HCT116 (cell line): ENCODE measurements around the gene MAPK10. TPM values are rescaled to one million over a fixed set of nuclear protein-coding genes. Genes with fewer than 3 reads are reported as not detected.

Experiments used
- ATAC-seq: fragments of 200-7000 bp; cut with Tn5 transposase; 2 replicates; pipeline ENCODE4 v1.9.1; 2020; ENCODE audit warnings: mild to moderate bottlenecking, moderate library complexity
- BruUV-seq: library from RNA; stranded (reverse); fragments of 400-500 nt; replicated peaks from 2 replicates; lab custom pipeline; 2021; lab: Mats Ljungman, UMichigan
- CTCF ChIA-PET: fragments of 300-600 bp; sonication (Branson Sonifier 250); formaldehyde crosslinking; loops from one replicate; lab custom pipeline; 2021; ENCODE audit warnings: antibody characterized with exemption; lab: Charles Lee
- POLR2A ChIA-PET: fragments of 300-600, 350-600 bp; sonication (Branson Sonifier 250); formaldehyde crosslinking; loops from one replicate; lab custom pipeline; 2021; ENCODE audit warnings: antibody characterized with exemption; lab: Charles Lee
- RAD21 ChIA-PET, 2 experiments: fragments of 300-600 bp; sonication (Branson Sonifier 250); formaldehyde crosslinking; loops; one replicate each; lab custom pipeline; 2023; ENCODE audit warnings: low total read pairs in 2 of 2; ENCODE audit not compliant: uncharacterized antibody in 2 of 2, unreplicated experiment in 2 of 2, low non-redundant PET in 1 of 2; lab: Charles Lee
- DNase-seq: peaks from one replicate; pipeline ENCODE4 v3.0.0-alpha.2; 2010; ENCODE audit warnings: low read depth, low spot score
- H2AFZ ChIP-seq: fragments of 200-600 bp; shearing (Covaris generic), sonication (generic); 2 replicates; pipeline ENCODE4 v1.6.1; 2017; ENCODE audit warnings: low read depth, mixed run types, mixed read lengths, antibody characterized with exemption, low read length; ENCODE audit not compliant: poor library complexity, severe bottlenecking
- H3K27ac ChIP-seq: 2 replicates; pipeline ENCODE4 v1.5.1; 2012; ENCODE audit warnings: low read depth, low read length
- H3K27me3 ChIP-seq: fragments of 200-600 bp; sonication (generic); 2 replicates; pipeline ENCODE4 v1.6.1; 2016; ENCODE audit warnings: mixed run types, low read length, mixed read lengths; ENCODE audit not compliant: insufficient read depth
- H3K36me3 ChIP-seq, 2 experiments: fragments of 200-500 bp in 1 of 2; fragments of 200-600 bp in 1 of 2; sonication (Bioruptor generic) in 1 of 2; sonication (generic) in 1 of 2; 2 replicates each; pipeline versions ENCODE4 v1.5.1 to v1.6.1; 2014 to 2016; ENCODE audit warnings: low read length in 2 of 2, inconsistent platforms in 1 of 2, mixed read lengths in 1 of 2, mixed run types in 1 of 2; ENCODE audit not compliant: insufficient read depth in 2 of 2, control insufficient read depth in 1 of 2
- H3K4me1 ChIP-seq, 2 experiments: fragments of 200-600 bp in 1 of 2; sonication (generic) in 1 of 2; 2 replicates each; pipeline versions ENCODE4 v1.5.1 to v1.6.1; 2012 to 2017; ENCODE audit warnings: low read length in 2 of 2, inconsistent platforms in 1 of 2, mild to moderate bottlenecking in 1 of 2, mixed read lengths in 1 of 2, mixed run types in 1 of 2, moderate library complexity in 1 of 2; ENCODE audit not compliant: insufficient read depth in 2 of 2, control insufficient read depth in 1 of 2
- H3K4me2 ChIP-seq: fragments of 200-600 bp; sonication (generic); 2 replicates; pipeline ENCODE4 v1.6.1; 2017; ENCODE audit warnings: mixed run types, low read length, mixed read lengths
- H3K4me3 ChIP-seq, 2 experiments: fragments of 200-600 bp in 1 of 2; sonication (generic) in 1 of 2; replicated peaks in 1 of 2; 2 replicates each; pipeline ENCODE4 v1.5.1; 2011 to 2016; ENCODE audit warnings: low read length in 2 of 2, control low read depth in 1 of 2, low read depth in 1 of 2, mild to moderate bottlenecking in 1 of 2, mixed read lengths in 1 of 2, mixed run types in 1 of 2
- H3K79me2 ChIP-seq: fragments of 200-600 bp; sonication (generic); 2 replicates; pipeline ENCODE4 v1.6.1; 2017; ENCODE audit warnings: mild to moderate bottlenecking, mixed run types, low read length, moderate library complexity, mixed read lengths; ENCODE audit not compliant: insufficient read depth
- H3K9ac ChIP-seq: fragments of 200-600 bp; sonication (generic); 2 replicates; pipeline ENCODE4 v1.6.1; 2016; ENCODE audit warnings: low read length, mixed read lengths
- H3K9me2 ChIP-seq: fragments of 200-600 bp; sonication (generic), shearing (Covaris generic); 2 replicates; pipeline ENCODE4 v1.6.1; 2017; ENCODE audit warnings: mixed run types, mild to moderate bottlenecking, moderate library complexity; ENCODE audit not compliant: insufficient read depth
- H3K9me3 ChIP-seq, 2 experiments: fragments of 200-500 bp in 1 of 2; fragments of 200-600 bp in 1 of 2; sonication (Bioruptor generic) in 1 of 2; sonication (generic) in 1 of 2; 2 replicates each; pipeline ENCODE4 v1.6.1; 2014 to 2017; ENCODE audit warnings: low read length in 2 of 2, mixed read lengths in 2 of 2, inconsistent platforms in 1 of 2, low read depth in 1 of 2, mild to moderate bottlenecking in 1 of 2, mixed run types in 1 of 2, moderate library complexity in 1 of 2; ENCODE audit not compliant: control insufficient read depth in 1 of 2, insufficient read depth in 1 of 2
- H4K20me1 ChIP-seq: fragments of 200-600 bp; sonication (generic), shearing (Covaris generic); 2 replicates; pipeline ENCODE4 v1.6.1; 2017; ENCODE audit warnings: mixed run types, mild to moderate bottlenecking, moderate library complexity; ENCODE audit not compliant: insufficient read depth
- ATF3 ChIP-seq: IDR thresholded peaks from 2 replicates; pipeline ENCODE4 v1.6.1; 2012
- CBX3 ChIP-seq: IDR thresholded peaks from 2 replicates; pipeline ENCODE4 v1.6.1; 2012; ENCODE audit warnings: low read depth
- CEBPB ChIP-seq: IDR thresholded peaks from 2 replicates; pipeline ENCODE4 v1.6.1; 2012; ENCODE audit warnings: low read depth
- EZH2 ChIP-seq: fragments of 200-600 bp; sonication (generic); IDR thresholded peaks from 2 replicates; pipeline ENCODE4 v1.6.1; 2017; ENCODE audit warnings: antibody characterized with exemption, mixed run types
- FOSL1 ChIP-seq: IDR thresholded peaks from 2 replicates; pipeline ENCODE4 v1.6.1; 2012; ENCODE audit warnings: low read depth
- POLR2A ChIP-seq: IDR thresholded peaks from 2 replicates; pipeline ENCODE4 v1.7.0; 2011; ENCODE audit warnings: borderline replicate concordance; ENCODE audit not compliant: insufficient read depth, insufficient read length; ENCODE audit errors: extremely low read depth
- RAD21 ChIP-seq: IDR thresholded peaks from 2 replicates; pipeline ENCODE4 v1.6.1; 2012; ENCODE audit warnings: low read depth, mild to moderate bottlenecking
- REST ChIP-seq: IDR thresholded peaks from 2 replicates; pipeline ENCODE4 v1.6.1; 2012; ENCODE audit warnings: low read depth
- SIN3A ChIP-seq: IDR thresholded peaks from 2 replicates; pipeline ENCODE4 v1.6.1; 2012; ENCODE audit warnings: low read depth
- SP1 ChIP-seq: IDR thresholded peaks from 2 replicates; pipeline ENCODE4 v1.6.1; 2012; ENCODE audit warnings: low read depth
- TCF7L2 ChIP-seq: IDR thresholded peaks from 2 replicates; pipeline ENCODE4 v1.7.0; 2011; ENCODE audit warnings: borderline replicate concordance, inconsistent platforms; ENCODE audit not compliant: insufficient read depth, insufficient read length; ENCODE audit errors: extremely low read depth
- YY1 ChIP-seq: IDR thresholded peaks from 2 replicates; pipeline ENCODE4 v1.6.1; 2011; ENCODE audit warnings: low read length, low read depth, moderate library complexity, mild to moderate bottlenecking; ENCODE audit not compliant: insufficient replicate concordance; ENCODE audit errors: extremely low read depth
- ZFX ChIP-seq: fragments of 450-650 bp; IDR thresholded peaks from 2 replicates; pipeline ENCODE4 v1.6.1; 2017
- ZNF274 ChIP-seq: fragments of 200-500 bp; sonication (Bioruptor generic); IDR thresholded peaks from 2 replicates; pipeline ENCODE4 v1.6.1; 2014; ENCODE audit warnings: mild to moderate bottlenecking, low read depth, low read length, inconsistent platforms
- intact Hi-C: fragments of 100-400 bp; cut with micrococcal nuclease; formaldehyde crosslinking; loops from 2 replicates; pipeline ENCODE4 v1.10.0; 2022
- total RNA-seq: library from RNA; stranded (reverse); gene quantifications from one replicate; pipeline ENCODE4 v1.2.1, GENCODE V29; 2021; ENCODE audit not compliant: unreplicated experiment
- TF ChIP-seq, protein P1 (sequence below), 3 experiments: fragments of 200-600 bp in 1 of 3; sonication (generic) in 1 of 3; IDR thresholded peaks in 2 of 3; conservative IDR thresholded peaks in 1 of 3; 2 replicates each; pipeline ENCODE4 v1.5.1; 2012 to 2017; ENCODE audit warnings: low read depth in 2 of 3, low read length in 2 of 3, antibody characterized with exemption in 1 of 3, borderline replicate concordance in 1 of 3, control low read depth in 1 of 3, mild to moderate bottlenecking in 1 of 3, mixed read lengths in 1 of 3, mixed run types in 1 of 3, moderate library complexity in 1 of 3; ENCODE audit not compliant: insufficient read depth in 1 of 3

The MAPK10 gene
- total RNA-seq, 1 experiment from 2014 or later = 0.52 TPM

GRCh38 chr4:86233681-86234080, 126.2 kb downstream of the MAPK10 start:
- Histone ChIP-seq H3K4me1 (no peaks in the 10 kb centered on the region), H3K36me3 (no peaks in the 10 kb centered on the region), H3K4me2 (no peak overlapping the region), H3K79me2 (no peaks in the 10 kb centered on the region), H3K9me2 (peaks cover 5% of the 10 kb centered on the region; the same call in 1 of the 2 replicates), H3K27me3 (no peaks in the 10 kb centered on the region), H3K4me3 (no peak overlapping the region), H3K27ac (no peak overlapping the region), H3K9me3 (no peaks in the 10 kb centered on the region), H3K9ac (no peak overlapping the region), H2AFZ (no peak overlapping the region), H4K20me1 (no peaks in the 10 kb centered on the region)
- TF ChIP-seq REST (no peak), ATF3 (no peak), ZFX (no peak), SP1 (no peak), EZH2 (no peak), TCF7L2 (no peak), CEBPB (no peak), POLR2A (no peak), ZNF274 (no peak), SIN3A (no peak), YY1 (no peak), RAD21 (no peak), FOSL1 (no peak), CBX3 (no peak)
- TF ChIP-seq, protein P1, sequence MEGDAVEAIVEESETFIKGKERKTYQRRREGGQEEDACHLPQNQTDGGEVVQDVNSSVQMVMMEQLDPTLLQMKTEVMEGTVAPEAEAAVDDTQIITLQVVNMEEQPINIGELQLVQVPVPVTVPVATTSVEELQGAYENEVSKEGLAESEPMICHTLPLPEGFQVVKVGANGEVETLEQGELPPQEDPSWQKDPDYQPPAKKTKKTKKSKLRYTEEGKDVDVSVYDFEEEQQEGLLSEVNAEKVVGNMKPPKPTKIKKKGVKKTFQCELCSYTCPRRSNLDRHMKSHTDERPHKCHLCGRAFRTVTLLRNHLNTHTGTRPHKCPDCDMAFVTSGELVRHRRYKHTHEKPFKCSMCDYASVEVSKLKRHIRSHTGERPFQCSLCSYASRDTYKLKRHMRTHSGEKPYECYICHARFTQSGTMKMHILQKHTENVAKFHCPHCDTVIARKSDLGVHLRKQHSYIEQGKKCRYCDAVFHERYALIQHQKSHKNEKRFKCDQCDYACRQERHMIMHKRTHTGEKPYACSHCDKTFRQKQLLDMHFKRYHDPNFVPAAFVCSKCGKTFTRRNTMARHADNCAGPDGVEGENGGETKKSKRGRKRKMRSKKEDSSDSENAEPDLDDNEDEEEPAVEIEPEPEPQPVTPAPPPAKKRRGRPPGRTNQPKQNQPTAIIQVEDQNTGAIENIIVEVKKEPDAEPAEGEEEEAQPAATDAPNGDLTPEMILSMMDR (IDR thresholded peaks at IDR 0.05 in 2 of 3, conservative IDR thresholded peaks at IDR 0.05 in 1 of 3; ENCODE audit: borderline replicate concordance in 1 of 3, insufficient read depth in 1 of 3, low read depth in 2 of 3, low read length in 2 of 3) = no peak
- intact Hi-C loops = no loop called here
- POLR2A ChIA-PET = no interaction called here
- no peak for ATAC-seq
- no peak for DNase-seq
- RAD21 ChIA-PET = no interaction called here
- no TSS peak for BruUV-seq
- CTCF ChIA-PET = no interaction called here
